ENCODE results near the gene DUSP2.

DUSP2 gene

GRCh38 chr2:96105152-96105915, 39.9 kb downstream of the DUSP2 start:
- H3K27me3 ChIP-seq: peaks cover 0 to 17% of the 10 kb centered on the region in 2 donors
- H3K9me3 ChIP-seq: peaks cover 0 to 16% (median 11%) of the 10 kb centered on the region in 3 donors
- intact Hi-C loops (cut with DNase I; ENCODE audit: low total_unique reads): no loop called here
- H3K4me1 ChIP-seq: peaks cover 0 to 10% (median 0%) of the 10 kb centered on the region in 4 donors
- peak; percentile 13 to 35 for DNase-seq
- TF ChIP-seq CTCF (IDR thresholded peaks at IDR 0.05): no peak
- no peaks in the 10 kb centered on the region for H3K36me3 ChIP-seq
- no peak overlapping the region for H3K4me3 ChIP-seq
- H3K27ac ChIP-seq: no peak overlapping the region

GRCh38 chr2:96104487-96104861, 40.8 kb downstream of the DUSP2 start:
- H3K9me3 ChIP-seq: peaks cover 0 to 16% (median 11%) of the 10 kb centered on the region in 3 donors

DNA sequence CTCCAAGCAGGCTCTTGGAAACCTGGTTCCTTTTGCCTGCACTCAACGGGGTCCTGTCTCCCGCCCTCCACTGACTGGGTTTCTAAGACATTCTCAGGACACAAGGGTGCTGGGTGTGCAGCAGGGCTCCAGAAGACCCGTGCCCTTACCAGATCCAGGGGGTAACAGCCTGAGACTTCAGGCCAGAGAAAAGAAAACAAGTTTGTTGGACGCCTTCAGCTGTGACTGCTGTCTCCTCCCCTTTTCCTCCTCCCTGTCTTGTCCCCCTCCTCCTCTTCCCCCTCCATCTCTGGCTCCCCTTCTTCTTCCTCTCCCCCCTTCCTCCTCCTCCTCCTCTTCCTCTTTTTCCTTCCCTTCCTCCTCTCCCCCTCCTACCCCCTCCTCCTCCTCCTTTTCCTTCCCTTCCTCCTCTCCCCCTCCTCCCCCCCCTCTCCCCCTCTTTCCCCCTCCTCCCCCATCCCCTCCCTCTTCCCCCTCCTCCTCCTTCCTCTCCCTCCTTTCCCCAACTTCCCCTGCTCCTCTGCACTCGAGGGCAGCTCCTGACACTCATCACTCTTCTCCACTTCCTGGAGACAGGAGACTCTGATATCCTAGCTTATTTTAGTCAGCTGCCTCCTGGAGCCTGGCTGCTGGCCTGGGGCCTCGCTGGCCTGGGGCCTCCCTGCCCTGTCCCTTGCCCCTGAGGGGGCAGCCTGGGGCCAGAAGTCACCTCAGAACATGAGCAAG, 41.3 kb downstream of the DUSP2 start:
- intact Hi-C loops (cut with DNase I; ENCODE audit: low total_unique reads): no loop called here
- H3K27ac ChIP-seq: no peak overlapping the region

More at GRCh38 chr2:96104487-96104861, 40.8 kb downstream of the DUSP2 start:
- intact Hi-C loops (cut with DNase I; ENCODE audit: low total_unique reads): no loop called here
- Histone ChIP-seq H3K27me3 (peaks cover 0 to 10% of the 10 kb centered on the region in 2 donors), H3K27ac (no peak overlapping the region), H3K4me3 (no peak overlapping the region), H3K36me3 (no peaks in the 10 kb centered on the region), H3K4me1 (peaks cover 0 to 10% (median 0%) of the 10 kb centered on the region in 4 donors)
- DNase-seq: peak; percentile 7 to 56
- no peak for TF ChIP-seq CTCF (IDR thresholded peaks at IDR 0.05)

DNA sequence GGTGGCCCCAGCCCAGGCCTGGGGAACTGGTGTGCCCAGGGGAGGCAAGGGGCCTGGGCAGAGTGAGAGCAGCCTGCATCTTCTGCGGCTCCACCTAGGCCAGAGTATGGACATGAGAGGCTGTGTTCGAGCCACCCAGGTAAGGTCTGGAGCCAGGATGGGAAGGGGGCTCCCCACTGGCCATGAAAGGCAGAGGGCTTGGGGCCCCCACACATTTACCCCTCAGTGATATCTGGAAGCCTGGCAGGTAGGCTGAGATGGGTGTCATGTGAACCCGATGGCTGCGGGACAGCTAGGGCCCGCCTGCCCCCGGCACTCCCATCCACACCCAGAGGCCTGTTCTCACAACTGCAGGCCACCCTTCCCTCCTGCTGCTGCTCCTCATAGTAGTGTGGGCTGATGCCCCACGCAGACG, 42.0 kb downstream of the DUSP2 start:
- Histone ChIP-seq H3K4me1 (peaks cover 0 to 8% (median 4%) of the 10 kb centered on the region in 4 donors), H3K27me3 (peaks cover 0 to 3% of the 10 kb centered on the region in 2 donors), H3K27ac (no peak overlapping the region), H3K9me3 (peaks cover 0 to 16% (median 11%) of the 10 kb centered on the region in 3 donors), H3K4me3 (no peak overlapping the region), H3K36me3 (no peaks in the 10 kb centered on the region)
- no peak for TF ChIP-seq CTCF (IDR thresholded peaks at IDR 0.05)
- peak; percentile 11 to 33 for DNase-seq
- intact Hi-C loops (cut with DNase I; ENCODE audit: low total_unique reads): no loop called here

More for the DNA sequence above, 41.3 kb downstream of the DUSP2 start:
- peaks cover 0 to 10% of the 10 kb centered on the region in 2 donors for H3K27me3 ChIP-seq
- no peaks in the 10 kb centered on the region for H3K36me3 ChIP-seq
- no peak overlapping the region for H3K4me3 ChIP-seq
- peak; percentile 12 to 49 for DNase-seq
- H3K4me1 ChIP-seq: peaks cover 0 to 6% (median 3%) of the 10 kb centered on the region in 4 donors
- peaks cover 0 to 16% (median 11%) of the 10 kb centered on the region in 3 donors for H3K9me3 ChIP-seq
- no peak for TF ChIP-seq CTCF (IDR thresholded peaks at IDR 0.05)

DNA sequence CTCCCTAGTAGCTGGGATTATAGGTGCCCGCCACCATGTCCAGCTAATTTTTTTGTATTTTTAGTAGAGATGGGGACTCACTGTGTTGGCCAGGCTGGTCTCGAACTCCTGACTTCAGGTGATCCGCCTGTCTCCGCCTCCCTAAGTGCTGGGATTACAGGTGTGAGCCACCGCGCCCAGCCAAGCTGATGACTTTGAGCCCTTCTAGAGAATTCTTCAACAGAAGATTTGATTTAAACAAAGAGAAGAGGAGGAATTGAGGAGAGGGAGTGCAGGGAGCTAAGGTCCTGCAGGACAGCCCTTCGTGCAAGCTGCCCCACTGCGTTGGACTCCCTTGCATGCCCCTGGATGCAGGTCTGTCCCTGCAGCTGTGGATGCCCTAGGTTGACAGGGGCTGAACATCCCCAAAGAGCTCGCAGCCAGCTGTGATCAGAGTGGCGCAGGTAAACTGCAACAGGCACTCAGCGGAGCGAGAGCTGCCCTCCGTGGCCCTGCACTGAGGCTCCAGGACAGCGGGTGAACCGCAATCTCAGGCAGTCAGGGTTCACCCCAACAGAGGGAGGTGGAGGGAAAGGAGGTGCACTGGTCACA, 42.5 kb downstream of the DUSP2 start:
- Histone ChIP-seq H3K4me3 (no peak overlapping the region), H3K9me3 (peaks cover 0 to 16% (median 11%) of the 10 kb centered on the region in 3 donors), H3K27ac (no peak overlapping the region), H3K27me3 (no peaks in the 10 kb centered on the region), H3K4me1 (peaks cover 0 to 8% (median 4%) of the 10 kb centered on the region in 4 donors), H3K36me3 (no peaks in the 10 kb centered on the region)
- no peak for TF ChIP-seq CTCF (IDR thresholded peaks at IDR 0.05)
- peak; percentile 13 to 39 for DNase-seq
- intact Hi-C loops (cut with DNase I; ENCODE audit: low total_unique reads): no loop called here

Data from tibial artery (tissue), 4 donors.